Activated CD4-positive, alpha-beta T cell treated with anti-CD3 and anti-CD28 coated beads, Interleukin-2, Interleukin-4, amounts not matched to agents 100 ng/mL and 50 ng/mL, durations not matched to agents 16 hours and 8 hours (primary cell): ENCODE measurements around the gene HECTD1.
"Not testable (repeated sequence)": the region's sequence is repeated elsewhere in the genome, so short reads cannot be mapped to it uniquely, and the experiment has no call there.

ENCODE experiments used
- DNase-seq: peaks from one replicate; pipeline ENCODE4 v3.0.0-alpha.2; 2020; ENCODE audit warnings: low spot score

HECTD1 gene

DNA sequence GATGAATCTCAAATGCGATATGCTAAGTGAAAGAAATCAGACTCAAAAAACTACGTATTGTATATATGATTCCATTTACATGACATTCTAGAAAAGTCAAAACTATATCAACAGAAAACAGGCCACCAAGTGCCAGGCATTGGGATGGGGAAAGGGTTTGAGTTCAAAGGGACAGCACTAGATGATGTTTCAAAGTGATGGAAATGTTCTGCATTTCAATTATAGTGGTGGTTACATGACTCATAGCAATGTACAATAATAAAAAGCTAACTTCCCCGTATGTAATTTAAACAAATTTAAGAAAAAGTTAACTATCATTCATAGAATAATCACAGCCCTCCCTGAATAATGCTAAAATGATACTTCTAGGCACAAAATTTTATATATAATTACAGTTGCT, 13.5 kb downstream of the HECTD1 start:
- no peak for DNase-seq

DNA sequence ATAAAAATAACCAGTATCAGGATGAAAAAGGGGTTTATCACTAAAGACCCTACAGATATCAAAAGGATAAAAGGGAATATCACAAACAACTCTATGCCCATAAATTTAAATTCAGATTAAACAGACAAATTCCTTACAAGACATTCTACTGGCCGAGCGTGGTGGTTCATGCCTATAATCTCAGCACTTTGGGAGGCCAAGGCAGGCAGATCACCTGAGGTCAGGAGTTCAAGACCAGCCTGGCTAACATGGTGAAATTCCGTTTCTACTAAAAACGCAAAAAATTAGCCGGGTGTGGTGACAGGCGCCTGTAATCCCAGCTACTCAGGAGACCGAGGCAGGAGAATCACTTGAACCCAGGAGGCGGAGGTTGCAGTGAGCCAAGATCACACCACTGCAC, 15.0 kb downstream of the HECTD1 start:
- DNase-seq = not testable (repeated sequence)

- DNase-seq = no peak
Measured at GRCh38 chr14:31190717-31191263, 16.8 kb downstream of the HECTD1 start.

DNA sequence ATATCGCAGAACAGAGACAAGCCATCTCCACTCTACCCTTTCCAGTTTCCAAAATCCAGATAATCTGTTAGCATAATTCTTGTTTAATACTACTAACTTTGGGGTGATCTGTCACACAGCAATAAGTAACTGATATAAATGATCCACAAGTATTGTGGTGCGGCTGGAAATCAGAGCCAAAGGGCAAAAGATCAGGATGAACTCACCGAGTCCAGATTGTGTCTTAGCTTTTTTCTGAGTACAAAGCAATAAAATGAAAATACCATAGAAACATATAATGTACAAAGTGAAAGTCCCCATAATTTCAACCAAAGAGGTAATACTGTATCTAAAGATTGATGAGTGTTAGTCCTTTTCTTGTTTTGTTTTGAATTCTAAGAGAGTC, 17.4 kb downstream of the HECTD1 start:
- no peak for DNase-seq

DNA sequence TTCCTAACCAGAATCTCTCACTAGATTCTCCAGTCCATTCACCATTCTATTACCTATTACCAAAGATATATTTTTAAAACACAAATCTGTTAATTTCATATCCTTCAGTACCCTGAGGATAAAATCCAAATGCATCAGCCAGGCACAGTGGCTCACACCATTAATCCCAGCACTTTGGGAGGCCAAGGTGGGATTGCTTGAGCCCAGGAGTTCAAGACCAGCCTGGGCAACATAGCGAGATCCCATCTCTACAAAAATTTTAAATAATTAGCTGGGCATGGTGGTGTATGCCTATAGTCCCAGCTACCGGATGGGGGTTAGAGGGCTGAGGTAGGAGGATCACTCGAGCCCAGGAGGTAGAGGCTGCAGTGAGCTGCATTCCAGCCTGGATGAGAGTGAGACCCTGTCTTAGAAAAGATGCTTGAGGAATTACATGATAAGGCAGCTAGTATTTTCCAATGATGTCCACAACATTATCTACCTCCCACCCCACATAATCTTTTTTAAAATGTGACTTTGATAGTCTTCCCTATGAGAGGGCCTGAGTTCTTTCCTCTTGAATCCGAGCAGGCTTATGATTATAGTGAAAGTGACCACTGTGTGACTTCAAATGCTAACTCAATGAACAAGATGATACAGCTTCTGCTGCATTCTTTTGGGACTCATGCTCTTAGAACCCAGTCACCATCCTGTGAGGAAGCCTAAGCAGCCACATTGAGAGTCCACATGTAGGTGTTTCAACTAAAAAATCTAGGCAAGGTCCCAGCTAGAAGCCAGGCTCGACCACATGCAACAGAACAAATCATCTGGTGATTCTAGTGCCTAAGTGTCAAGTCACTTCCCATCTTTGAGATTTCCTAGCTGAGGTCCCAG, 18.0 kb downstream of the HECTD1 start:
- DNase-seq = no peak

DNA sequence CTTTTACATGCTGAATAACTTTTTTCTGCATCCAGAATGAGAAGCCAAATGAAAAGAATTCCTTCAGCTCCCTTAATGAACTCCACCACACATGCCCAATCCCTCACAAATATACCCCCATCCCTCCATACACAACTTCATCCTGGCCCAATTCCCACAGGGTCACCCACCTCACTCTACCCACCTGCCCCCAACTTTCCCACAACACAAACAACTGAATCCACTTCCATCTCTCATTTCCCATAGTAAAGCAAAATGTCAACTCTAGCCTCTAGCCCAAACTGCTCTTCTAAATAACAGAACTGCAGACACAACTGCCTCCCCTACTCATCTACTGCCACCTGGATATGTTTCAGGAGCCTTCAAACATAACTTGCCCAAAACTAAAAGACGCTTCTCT, 18.8 kb downstream of the HECTD1 start:
- DNase-seq = no peak

DNA sequence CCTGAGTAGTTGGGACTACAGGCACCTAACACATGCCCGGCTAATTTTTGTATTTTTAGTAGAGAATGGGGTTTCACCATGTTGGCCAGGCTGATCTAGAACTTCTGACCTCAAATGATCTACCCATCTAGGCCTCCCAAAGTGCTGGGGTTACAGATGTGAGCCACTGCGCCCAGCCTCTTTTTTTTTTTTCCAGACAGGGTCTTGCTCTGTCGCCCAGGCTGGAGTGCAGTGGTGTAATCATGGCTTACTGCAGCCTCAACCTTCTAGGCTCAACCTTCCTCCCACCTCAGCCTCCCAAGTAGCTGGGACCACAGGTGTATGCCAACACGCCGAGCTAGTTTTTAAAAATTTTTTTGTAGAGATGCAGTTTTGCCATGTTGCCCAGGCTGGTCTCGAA, 25.6 kb downstream of the HECTD1 start:
- DNase-seq = not testable (repeated sequence)

DNA sequence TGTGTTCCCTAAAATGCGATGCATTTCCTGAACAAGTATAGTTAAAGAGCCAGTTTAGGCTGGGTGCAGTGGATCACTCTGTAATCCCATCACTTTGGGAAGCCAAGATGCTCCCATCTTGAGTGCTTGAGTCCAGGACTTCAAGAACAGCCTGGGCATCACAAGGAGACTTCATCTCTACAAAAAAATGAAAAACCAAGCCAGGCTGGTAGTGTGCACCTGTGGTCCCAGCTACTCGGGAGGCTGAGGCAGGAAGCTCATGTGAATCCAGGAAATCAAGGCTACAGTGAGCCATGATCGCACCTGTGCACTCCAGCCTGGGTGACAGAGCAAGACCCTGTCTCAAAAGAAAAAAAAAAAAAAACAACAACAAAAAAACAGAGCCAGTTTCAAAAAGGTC, 26.3 kb downstream of the HECTD1 start:
- no peak for DNase-seq

DNA sequence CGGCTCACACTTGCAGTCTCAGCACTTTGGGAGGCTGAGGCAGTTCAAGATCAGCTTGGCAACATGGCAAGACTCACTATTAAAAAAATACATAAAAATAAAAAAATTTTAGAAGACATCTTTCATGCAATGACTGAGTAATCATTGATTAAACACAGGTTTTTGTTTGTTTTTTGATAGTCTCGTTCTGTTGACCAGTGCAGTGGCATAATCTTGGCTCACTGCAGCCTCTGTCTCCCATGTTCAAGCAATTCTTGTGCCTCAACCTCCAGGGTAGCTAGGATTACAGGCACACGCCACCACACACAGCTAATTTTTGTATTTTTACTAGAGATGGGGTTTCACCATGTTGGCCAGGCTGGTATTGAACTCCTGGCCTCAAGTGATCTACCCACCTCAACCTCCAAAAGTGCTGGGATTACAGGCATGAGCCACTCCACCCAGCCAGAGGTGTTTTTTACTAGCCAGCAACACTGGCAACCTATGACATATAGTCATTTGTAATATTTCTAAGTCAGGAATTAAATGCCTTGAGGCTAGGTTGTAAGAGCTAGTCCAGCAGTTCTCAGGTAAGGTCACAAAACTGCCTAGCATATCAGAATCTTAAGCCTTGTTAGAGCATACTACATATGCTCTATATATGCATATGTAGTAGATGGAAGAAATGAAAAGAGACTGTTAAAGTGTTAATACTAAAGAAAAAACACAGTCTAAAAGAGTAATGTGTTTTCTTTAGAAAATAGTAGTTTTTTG, 27.1 kb downstream of the HECTD1 start:
- DNase-seq = no peak

GRCh38 chr14:31174433-31174832, 33.2 kb downstream of the HECTD1 start:
- no peak for DNase-seq

- no peak for DNase-seq
Measured at GRCh38 chr14:31173120-31173837, 34.3 kb downstream of the HECTD1 start.

GRCh38 chr14:31172084-31172483, 35.5 kb downstream of the HECTD1 start:
- DNase-seq = no peak

- DNase-seq = no peak
Measured at GRCh38 chr14:31170411-31170810, 37.2 kb downstream of the HECTD1 start.

GRCh38 chr14:31169877-31170276, 37.7 kb downstream of the HECTD1 start:
- DNase-seq = no peak

- DNase-seq = no peak
Measured at GRCh38 chr14:31167032-31167431, 40.6 kb downstream of the HECTD1 start.

- DNase-seq = no peak
Measured at GRCh38 chr14:31166271-31166561, 41.4 kb downstream of the HECTD1 start.

DNA sequence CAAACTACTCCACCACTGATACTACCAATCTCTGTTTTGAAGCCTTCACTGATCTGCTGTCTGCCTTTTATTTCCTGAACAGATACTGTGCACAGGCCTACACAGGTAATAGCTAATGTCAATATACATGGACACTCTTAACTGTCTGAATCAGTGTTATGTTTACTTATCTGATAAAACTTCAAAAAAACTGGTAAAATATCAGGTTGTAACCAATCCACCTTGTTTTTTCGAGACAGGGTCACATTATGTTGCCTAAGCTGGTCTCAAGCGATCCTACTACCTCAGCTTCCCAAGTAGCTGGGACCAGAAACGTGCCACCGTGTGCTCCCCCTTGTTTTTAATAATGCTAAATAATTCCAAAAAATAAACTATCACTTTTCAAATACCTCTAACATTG, 43.5 kb downstream of the HECTD1 start:
- DNase-seq = no peak

- no peak for DNase-seq
Measured at GRCh38 chr14:31162910-31163649, 44.5 kb downstream of the HECTD1 start.

- no peak for DNase-seq
Measured at GRCh38 chr14:31161274-31161673, 46.3 kb downstream of the HECTD1 start.

- DNase-seq = no peak
Measured at GRCh38 chr14:31159682-31160296, 47.8 kb downstream of the HECTD1 start.

- DNase-seq = no peak
Measured at GRCh38 chr14:31154956-31155355, 52.6 kb downstream of the HECTD1 start.
